Lower lobe of right lung (tissue), 2 donors: Measurements from ENCODE around the gene PMPCA. TPM values are rescaled to one million over a fixed set of nuclear protein-coding genes. Genes with fewer than 3 reads are reported as not detected.

Experiments
- ATAC-seq, 2 donors: fragments of 200-7000 bp; cut with Tn5 transposase; one replicate each; pipeline ENCODE4 v1.9.1; 2020 to 2022; ENCODE audit warnings: mild to moderate bottlenecking in 2 of 2, moderate library complexity in 2 of 2
- DNase-seq: peaks from one replicate; pipeline ENCODE4 v3.0.0-alpha.2; 2020
- H3K27ac ChIP-seq: fragments of 200-600 bp; one replicate; pipeline ENCODE4 v1.8.0; 2022
- H3K27me3 ChIP-seq: fragments of 200-600 bp; one replicate; pipeline ENCODE4 v1.8.0; 2022; ENCODE audit warnings: low read depth
- H3K36me3 ChIP-seq: fragments of 200-600 bp; one replicate; pipeline ENCODE4 v1.8.0; 2022; ENCODE audit warnings: mild to moderate bottlenecking
- H3K4me1 ChIP-seq: fragments of 200-600 bp; one replicate; pipeline ENCODE4 v1.8.0; 2022
- H3K4me3 ChIP-seq: fragments of 200-600 bp; one replicate; pipeline ENCODE4 v1.8.0; 2022; ENCODE audit warnings: mild to moderate bottlenecking
- H3K9me3 ChIP-seq: fragments of 200-600 bp; one replicate; pipeline ENCODE4 v1.8.0; 2022
- intact Hi-C: fragments of 100-400 bp; cut with DNase I; formaldehyde crosslinking; loops from one replicate; pipeline ENCODE4 v1.11.0; 2022
- total RNA-seq: library from RNA; stranded (reverse); fragmentation: NEBNext Ultra II Directional; extraction: Animal tissue kit (Norgen Biotek cat#: 25700); gene quantifications from one replicate; pipeline ENCODE4 v1.2.1, GENCODE V29; 2021
- TF ChIP-seq, protein P1 (sequence below): fragments of 200-600 bp; IDR thresholded peaks from one replicate; pipeline ENCODE4 v1.8.0; 2022; ENCODE audit warnings: antibody characterized with exemption, mild to moderate bottlenecking
- donor health status: DM: no; HTN: yes; CAD: no; lungs with severe emphysema.

The PMPCA gene
- total RNA-seq, 1 donor from 2014 or later: 43.2 TPM

DNA sequence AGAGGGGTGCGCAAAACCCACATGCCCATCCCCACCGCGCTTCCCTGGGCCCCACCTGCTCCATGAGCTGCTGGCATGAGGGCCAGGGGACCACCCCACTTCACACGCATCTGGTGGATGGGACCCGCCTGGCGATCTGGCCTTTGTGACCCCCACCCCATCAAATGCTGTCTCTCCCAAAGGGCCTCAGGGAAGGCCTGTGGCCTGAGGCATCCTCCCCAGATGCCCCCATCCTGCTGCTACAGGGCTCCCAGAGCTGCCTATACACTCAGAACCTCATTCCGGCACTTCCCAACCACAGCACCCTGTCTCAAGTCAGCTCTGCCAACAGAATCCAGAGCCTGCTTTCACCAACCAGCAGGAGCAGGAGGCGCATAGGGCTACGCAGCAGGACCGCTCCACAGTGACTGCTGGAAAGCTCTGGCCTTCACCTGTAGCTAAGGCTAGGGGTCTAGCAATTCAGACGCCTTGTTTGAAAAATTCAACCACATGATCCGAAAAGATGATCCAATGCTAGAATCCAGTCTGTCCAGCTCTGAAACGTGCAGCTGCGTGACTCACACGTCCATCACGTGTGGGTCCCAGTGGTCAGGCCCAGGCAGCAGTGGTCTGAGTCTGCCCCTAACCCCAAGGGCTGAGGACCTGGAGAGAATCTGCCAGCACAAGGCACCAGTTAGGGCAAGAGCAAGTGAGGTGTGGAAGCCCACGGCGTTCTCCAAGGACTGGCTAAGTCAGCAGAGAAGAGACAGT, 9.1 kb upstream of the PMPCA start:
- ATAC-seq: no peak
- no peaks in the 10 kb centered on the region for H3K27me3 ChIP-seq
- peaks cover 20% of the 10 kb centered on the region for H3K4me1 ChIP-seq
- H3K36me3 ChIP-seq: peaks cover 49% of the 10 kb centered on the region
- no peaks in the 10 kb centered on the region for H3K9me3 ChIP-seq
- DNase-seq: no peak
- TF ChIP-seq, protein P1, sequence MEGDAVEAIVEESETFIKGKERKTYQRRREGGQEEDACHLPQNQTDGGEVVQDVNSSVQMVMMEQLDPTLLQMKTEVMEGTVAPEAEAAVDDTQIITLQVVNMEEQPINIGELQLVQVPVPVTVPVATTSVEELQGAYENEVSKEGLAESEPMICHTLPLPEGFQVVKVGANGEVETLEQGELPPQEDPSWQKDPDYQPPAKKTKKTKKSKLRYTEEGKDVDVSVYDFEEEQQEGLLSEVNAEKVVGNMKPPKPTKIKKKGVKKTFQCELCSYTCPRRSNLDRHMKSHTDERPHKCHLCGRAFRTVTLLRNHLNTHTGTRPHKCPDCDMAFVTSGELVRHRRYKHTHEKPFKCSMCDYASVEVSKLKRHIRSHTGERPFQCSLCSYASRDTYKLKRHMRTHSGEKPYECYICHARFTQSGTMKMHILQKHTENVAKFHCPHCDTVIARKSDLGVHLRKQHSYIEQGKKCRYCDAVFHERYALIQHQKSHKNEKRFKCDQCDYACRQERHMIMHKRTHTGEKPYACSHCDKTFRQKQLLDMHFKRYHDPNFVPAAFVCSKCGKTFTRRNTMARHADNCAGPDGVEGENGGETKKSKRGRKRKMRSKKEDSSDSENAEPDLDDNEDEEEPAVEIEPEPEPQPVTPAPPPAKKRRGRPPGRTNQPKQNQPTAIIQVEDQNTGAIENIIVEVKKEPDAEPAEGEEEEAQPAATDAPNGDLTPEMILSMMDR: no peak
- H3K4me3 ChIP-seq: no peak overlapping the region
- no peak overlapping the region for H3K27ac ChIP-seq
- intact Hi-C loops: no loop called here

DNA sequence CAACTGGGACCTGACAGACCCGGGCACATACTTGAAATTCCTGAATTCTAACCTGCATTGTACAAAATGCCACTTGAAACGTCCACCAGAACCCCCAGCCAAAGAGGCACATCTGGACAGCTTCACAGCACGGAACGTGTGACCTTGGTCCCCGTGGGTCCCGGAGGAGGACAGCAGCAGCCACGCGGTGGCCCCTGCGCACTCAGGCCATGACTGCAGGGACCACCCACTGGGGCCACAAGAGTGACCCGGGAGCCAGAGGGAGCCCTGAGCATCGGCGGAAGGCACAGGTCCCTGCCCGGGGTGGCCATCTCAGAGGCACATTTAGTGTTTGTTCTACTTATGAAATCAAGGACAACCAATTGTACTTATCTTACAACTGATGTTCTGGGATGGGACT, 8.4 kb upstream of the PMPCA start:
- Histone ChIP-seq H3K4me1 (peaks cover 20% of the 10 kb centered on the region), H3K27ac (no peak overlapping the region), H3K9me3 (no peaks in the 10 kb centered on the region), H3K27me3 (no peaks in the 10 kb centered on the region), H3K36me3 (peaks cover 49% of the 10 kb centered on the region), H3K4me3 (no peak overlapping the region)
- ATAC-seq: no peak
- TF ChIP-seq, protein P1: no peak
- DNase-seq: no peak
- intact Hi-C loops: no loop called here

DNA sequence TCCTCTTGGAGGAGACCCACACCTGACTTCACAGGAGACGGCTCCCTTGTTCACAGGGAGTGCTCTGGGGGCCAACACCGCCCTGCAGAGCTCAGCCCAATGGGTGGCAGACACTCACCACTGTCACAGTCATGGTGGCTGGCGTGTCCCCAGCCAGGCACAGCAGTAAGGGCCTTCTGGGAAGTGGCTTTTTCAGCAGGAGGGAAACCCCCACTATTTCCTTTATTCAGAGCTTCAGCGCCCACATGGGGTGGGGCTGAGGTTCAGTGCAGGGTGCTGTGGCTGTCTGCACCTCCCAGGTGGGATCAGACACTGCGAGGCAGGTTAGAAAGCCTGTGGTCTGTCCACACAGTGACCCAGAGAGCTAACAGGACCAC, 6.9 kb upstream of the PMPCA start:
- ATAC-seq (no peak), DNase-seq (no peak)
- H3K27me3 ChIP-seq: no peaks in the 10 kb centered on the region
- H3K4me1 ChIP-seq: peaks cover 17% of the 10 kb centered on the region
- intact Hi-C loops: no loop called here
- no peak overlapping the region for H3K4me3 ChIP-seq
- H3K36me3 ChIP-seq: peaks cover 51% of the 10 kb centered on the region
- TF ChIP-seq, protein P1: no peak
- no peaks in the 10 kb centered on the region for H3K9me3 ChIP-seq
- H3K27ac ChIP-seq: no peak overlapping the region

DNA sequence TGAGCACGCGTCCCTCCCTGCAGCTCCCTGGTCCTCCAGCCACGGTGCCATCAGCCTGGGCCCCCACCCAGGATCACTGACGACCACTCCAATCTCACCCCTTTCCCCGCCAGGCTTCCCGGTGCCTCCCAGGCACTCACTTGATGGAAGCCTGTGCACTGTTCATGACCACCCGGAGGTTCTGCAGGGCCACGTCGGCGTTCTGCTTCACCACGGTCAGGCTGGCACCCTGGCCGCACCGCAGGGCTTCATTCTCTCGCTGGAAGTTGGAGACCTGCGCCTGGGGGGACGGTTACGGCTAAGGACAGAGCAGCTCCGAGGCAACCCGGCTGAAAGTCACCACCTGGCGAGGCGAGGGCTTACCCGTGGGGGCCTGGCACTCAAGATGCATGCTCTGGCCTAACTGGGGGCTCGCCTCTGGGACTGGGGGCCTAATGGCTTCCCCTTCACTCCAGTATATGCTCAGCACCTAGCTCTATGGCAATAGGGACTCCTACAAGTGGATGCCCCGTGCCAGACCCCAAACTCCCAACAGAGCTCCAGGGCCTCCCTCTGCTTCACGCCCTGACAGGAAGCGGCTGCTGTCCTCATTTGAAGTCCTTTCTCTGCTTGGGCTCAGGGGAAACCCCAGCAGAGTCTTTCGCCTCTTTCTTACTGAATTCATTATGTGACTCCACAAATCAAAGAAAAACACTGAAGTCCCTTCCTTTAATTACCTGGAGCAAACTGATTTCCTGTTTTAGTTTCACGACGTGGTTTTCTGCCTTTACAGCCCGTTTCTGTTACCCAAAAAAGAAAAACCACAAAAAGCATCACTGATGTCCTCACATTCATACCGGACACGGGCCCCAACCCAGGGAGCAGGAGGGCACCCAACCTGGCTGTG, 6.3 kb upstream of the PMPCA start:
- intact Hi-C loops: no loop called here
- TF ChIP-seq, protein P1: no peak
- H3K36me3 ChIP-seq: peaks cover 46% of the 10 kb centered on the region

DNA sequence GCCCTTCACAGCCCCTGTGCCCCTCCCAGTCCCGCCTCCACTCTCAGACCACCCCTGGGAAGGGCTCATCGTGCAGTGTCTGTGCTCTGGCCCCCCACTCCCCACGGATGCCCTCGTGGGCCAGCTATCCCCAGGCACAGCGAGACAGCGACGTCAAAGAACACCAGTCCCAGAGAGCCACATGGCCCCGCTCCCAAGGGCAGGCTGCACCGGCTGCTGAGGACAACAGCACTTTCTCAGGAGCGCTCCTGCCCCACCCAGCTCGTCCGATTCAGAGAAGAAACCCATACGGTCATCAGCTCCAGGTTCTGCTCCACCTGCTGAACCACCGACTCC, 5.7 kb upstream of the PMPCA start:
- no peak overlapping the region for H3K4me3 ChIP-seq
- intact Hi-C loops: no loop called here
- H3K27ac ChIP-seq: no peak overlapping the region
- peaks cover 20% of the 10 kb centered on the region for H3K4me1 ChIP-seq
- H3K9me3 ChIP-seq: no peaks in the 10 kb centered on the region
- no peaks in the 10 kb centered on the region for H3K27me3 ChIP-seq
- no peak for ATAC-seq
- H3K36me3 ChIP-seq: peaks cover 46% of the 10 kb centered on the region
- TF ChIP-seq, protein P1: no peak
- no peak for DNase-seq

More for the DNA sequence above, 6.3 kb upstream of the PMPCA start:
- Histone ChIP-seq H3K4me3 (no peak overlapping the region), H3K27ac (no peak overlapping the region), H3K27me3 (no peaks in the 10 kb centered on the region), H3K4me1 (peaks cover 17% of the 10 kb centered on the region), H3K9me3 (no peaks in the 10 kb centered on the region)
- no peak for ATAC-seq
- DNase-seq: no peak
